HCT116 (cell line): Measurements from ENCODE around the gene CD248. TPM values are rescaled to one million over a fixed set of nuclear protein-coding genes. Genes with fewer than 3 reads are reported as not detected.

Experiments
- ATAC-seq: fragments of 200-7000 bp; cut with Tn5 transposase; 2 replicates; pipeline ENCODE4 v1.9.1; 2020; ENCODE audit warnings: mild to moderate bottlenecking, moderate library complexity
- BruUV-seq: library from RNA; stranded (reverse); fragments of 400-500 nt; replicated peaks from 2 replicates; lab custom pipeline; 2021; lab: Mats Ljungman, UMichigan
- CTCF ChIA-PET: fragments of 300-600 bp; sonication (Branson Sonifier 250); formaldehyde crosslinking; loops from one replicate; lab custom pipeline; 2021; ENCODE audit warnings: antibody characterized with exemption; lab: Charles Lee
- POLR2A ChIA-PET: fragments of 300-600, 350-600 bp; sonication (Branson Sonifier 250); formaldehyde crosslinking; loops from one replicate; lab custom pipeline; 2021; ENCODE audit warnings: antibody characterized with exemption; lab: Charles Lee
- RAD21 ChIA-PET, 2 experiments: fragments of 300-600 bp; sonication (Branson Sonifier 250); formaldehyde crosslinking; loops; one replicate each; lab custom pipeline; 2023; ENCODE audit warnings: low total read pairs in 2 of 2; ENCODE audit not compliant: uncharacterized antibody in 2 of 2, unreplicated experiment in 2 of 2, low non-redundant PET in 1 of 2; lab: Charles Lee
- DNase-seq: peaks from one replicate; pipeline ENCODE4 v3.0.0-alpha.2; 2010; ENCODE audit warnings: low read depth, low spot score
- H2AFZ ChIP-seq: fragments of 200-600 bp; shearing (Covaris generic), sonication (generic); 2 replicates; pipeline ENCODE4 v1.6.1; 2017; ENCODE audit warnings: low read depth, mixed run types, mixed read lengths, antibody characterized with exemption, low read length; ENCODE audit not compliant: poor library complexity, severe bottlenecking
- H3K27ac ChIP-seq: 2 replicates; pipeline ENCODE4 v1.5.1; 2012; ENCODE audit warnings: low read depth, low read length
- H3K27me3 ChIP-seq: fragments of 200-600 bp; sonication (generic); 2 replicates; pipeline ENCODE4 v1.6.1; 2016; ENCODE audit warnings: mixed run types, low read length, mixed read lengths; ENCODE audit not compliant: insufficient read depth
- H3K36me3 ChIP-seq, 2 experiments: fragments of 200-500 bp in 1 of 2; fragments of 200-600 bp in 1 of 2; sonication (Bioruptor generic) in 1 of 2; sonication (generic) in 1 of 2; 2 replicates each; pipeline versions ENCODE4 v1.5.1 to v1.6.1; 2014 to 2016; ENCODE audit warnings: low read length in 2 of 2, inconsistent platforms in 1 of 2, mixed read lengths in 1 of 2, mixed run types in 1 of 2; ENCODE audit not compliant: insufficient read depth in 2 of 2, control insufficient read depth in 1 of 2
- H3K4me1 ChIP-seq, 2 experiments: fragments of 200-600 bp in 1 of 2; sonication (generic) in 1 of 2; 2 replicates each; pipeline versions ENCODE4 v1.5.1 to v1.6.1; 2012 to 2017; ENCODE audit warnings: low read length in 2 of 2, inconsistent platforms in 1 of 2, mild to moderate bottlenecking in 1 of 2, mixed read lengths in 1 of 2, mixed run types in 1 of 2, moderate library complexity in 1 of 2; ENCODE audit not compliant: insufficient read depth in 2 of 2, control insufficient read depth in 1 of 2
- H3K4me2 ChIP-seq: fragments of 200-600 bp; sonication (generic); 2 replicates; pipeline ENCODE4 v1.6.1; 2017; ENCODE audit warnings: mixed run types, low read length, mixed read lengths
- H3K4me3 ChIP-seq, 2 experiments: fragments of 200-600 bp in 1 of 2; sonication (generic) in 1 of 2; replicated peaks in 1 of 2; 2 replicates each; pipeline ENCODE4 v1.5.1; 2011 to 2016; ENCODE audit warnings: low read length in 2 of 2, control low read depth in 1 of 2, low read depth in 1 of 2, mild to moderate bottlenecking in 1 of 2, mixed read lengths in 1 of 2, mixed run types in 1 of 2
- H3K79me2 ChIP-seq: fragments of 200-600 bp; sonication (generic); 2 replicates; pipeline ENCODE4 v1.6.1; 2017; ENCODE audit warnings: mild to moderate bottlenecking, mixed run types, low read length, moderate library complexity, mixed read lengths; ENCODE audit not compliant: insufficient read depth
- H3K9ac ChIP-seq: fragments of 200-600 bp; sonication (generic); 2 replicates; pipeline ENCODE4 v1.6.1; 2016; ENCODE audit warnings: low read length, mixed read lengths
- H3K9me2 ChIP-seq: fragments of 200-600 bp; sonication (generic), shearing (Covaris generic); 2 replicates; pipeline ENCODE4 v1.6.1; 2017; ENCODE audit warnings: mixed run types, mild to moderate bottlenecking, moderate library complexity; ENCODE audit not compliant: insufficient read depth
- H3K9me3 ChIP-seq, 2 experiments: fragments of 200-500 bp in 1 of 2; fragments of 200-600 bp in 1 of 2; sonication (Bioruptor generic) in 1 of 2; sonication (generic) in 1 of 2; 2 replicates each; pipeline ENCODE4 v1.6.1; 2014 to 2017; ENCODE audit warnings: low read length in 2 of 2, mixed read lengths in 2 of 2, inconsistent platforms in 1 of 2, low read depth in 1 of 2, mild to moderate bottlenecking in 1 of 2, mixed run types in 1 of 2, moderate library complexity in 1 of 2; ENCODE audit not compliant: control insufficient read depth in 1 of 2, insufficient read depth in 1 of 2
- H4K20me1 ChIP-seq: fragments of 200-600 bp; sonication (generic), shearing (Covaris generic); 2 replicates; pipeline ENCODE4 v1.6.1; 2017; ENCODE audit warnings: mixed run types, mild to moderate bottlenecking, moderate library complexity; ENCODE audit not compliant: insufficient read depth
- ATF3 ChIP-seq: IDR thresholded peaks from 2 replicates; pipeline ENCODE4 v1.6.1; 2012
- CBX3 ChIP-seq: IDR thresholded peaks from 2 replicates; pipeline ENCODE4 v1.6.1; 2012; ENCODE audit warnings: low read depth
- CEBPB ChIP-seq: IDR thresholded peaks from 2 replicates; pipeline ENCODE4 v1.6.1; 2012; ENCODE audit warnings: low read depth
- EGR1 ChIP-seq: IDR thresholded peaks from 2 replicates; pipeline ENCODE4 v1.6.1; 2012; ENCODE audit warnings: low read depth
- ELF1 ChIP-seq: IDR thresholded peaks from 2 replicates; pipeline ENCODE4 v1.6.1; 2012; ENCODE audit warnings: low read depth, borderline replicate concordance
- EZH2 ChIP-seq: fragments of 200-600 bp; sonication (generic); IDR thresholded peaks from 2 replicates; pipeline ENCODE4 v1.6.1; 2017; ENCODE audit warnings: antibody characterized with exemption, mixed run types
- EZH2phosphoT487 ChIP-seq: fragments of 200-600 bp; IDR thresholded peaks from 2 replicates; pipeline ENCODE4 v1.6.1; 2018; ENCODE audit warnings: antibody characterized with exemption, borderline replicate concordance
- JUND ChIP-seq: IDR thresholded peaks from 2 replicates; pipeline ENCODE4 v1.6.1; 2012
- MAX ChIP-seq: IDR thresholded peaks from 2 replicates; pipeline ENCODE4 v1.6.1; 2012
- POLR2A ChIP-seq: IDR thresholded peaks from 2 replicates; pipeline ENCODE4 v1.7.0; 2011; ENCODE audit warnings: borderline replicate concordance; ENCODE audit not compliant: insufficient read depth, insufficient read length; ENCODE audit errors: extremely low read depth
- POLR2AphosphoS5 ChIP-seq: IDR thresholded peaks from 2 replicates; pipeline ENCODE4 v1.6.1; 2011; ENCODE audit warnings: mild to moderate bottlenecking, low read depth, low read length, moderate library complexity
- RAD21 ChIP-seq: IDR thresholded peaks from 2 replicates; pipeline ENCODE4 v1.6.1; 2012; ENCODE audit warnings: low read depth, mild to moderate bottlenecking
- REST ChIP-seq: IDR thresholded peaks from 2 replicates; pipeline ENCODE4 v1.6.1; 2012; ENCODE audit warnings: low read depth
- SP1 ChIP-seq: IDR thresholded peaks from 2 replicates; pipeline ENCODE4 v1.6.1; 2012; ENCODE audit warnings: low read depth
- SRF ChIP-seq: IDR thresholded peaks from 2 replicates; pipeline ENCODE4 v1.6.1; 2012; ENCODE audit warnings: low read depth
- YY1 ChIP-seq: IDR thresholded peaks from 2 replicates; pipeline ENCODE4 v1.6.1; 2011; ENCODE audit warnings: low read length, low read depth, moderate library complexity, mild to moderate bottlenecking; ENCODE audit not compliant: insufficient replicate concordance; ENCODE audit errors: extremely low read depth
- ZFX ChIP-seq: fragments of 450-650 bp; IDR thresholded peaks from 2 replicates; pipeline ENCODE4 v1.6.1; 2017
- ZNF274 ChIP-seq: fragments of 200-500 bp; sonication (Bioruptor generic); IDR thresholded peaks from 2 replicates; pipeline ENCODE4 v1.6.1; 2014; ENCODE audit warnings: mild to moderate bottlenecking, low read depth, low read length, inconsistent platforms
- intact Hi-C: fragments of 100-400 bp; cut with micrococcal nuclease; formaldehyde crosslinking; loops from 2 replicates; pipeline ENCODE4 v1.10.0; 2022
- total RNA-seq: library from RNA; stranded (reverse); gene quantifications from one replicate; pipeline ENCODE4 v1.2.1, GENCODE V29; 2021; ENCODE audit not compliant: unreplicated experiment

CD248 gene
- total RNA-seq, 1 experiment from 2014 or later = 0.32 TPM

- RAD21 ChIA-PET = interaction anchor here in 1 of 2 experiments (0.8 kb wide), 1 partner anchor 15 kb away, joined by 5 read pairs; no protein-coding TSS in a partner anchor
- POLR2A ChIA-PET = interaction anchor here (1.4 kb wide), 1 partner anchor 15 kb away, joined by 4 read pairs; no protein-coding TSS in a partner anchor
- Histone ChIP-seq H3K4me3 (no peak overlapping the region; a peak in 1 of 4 replicates), H3K79me2 (no peaks in the 10 kb centered on the region), H3K27me3 (no peaks in the 10 kb centered on the region), H2AFZ (no peak overlapping the region), H4K20me1 (no peaks in the 10 kb centered on the region), H3K9me2 (no peaks in the 10 kb centered on the region), H3K4me1 (peaks cover 17 to 57% of the 10 kb centered on the region in 2 experiments), H3K9me3 (no peaks in the 10 kb centered on the region), H3K27ac (peak overlapping the region; percentile 41; the same call in 1 of the 2 replicates), H3K36me3 (peaks cover 0 to 5% of the 10 kb centered on the region in 2 experiments; a peak in 1 of 4 replicates), H3K4me2 (peak overlapping the region; percentile 73), H3K9ac (peak overlapping the region; percentile 56)
- peak; percentile 10 for ATAC-seq
- DNase-seq = no peak
- CTCF ChIA-PET = interaction anchor here (1.0 kb wide), 1 partner anchor 15 kb away, joined by 18 read pairs; no protein-coding TSS in a partner anchor
- intact Hi-C loops = loop anchor here (1.0 kb wide), 1 partner anchor 15 kb away; no protein-coding TSS in a partner anchor
- no peak for TF ChIP-seq RAD21
- TF ChIP-seq CBX3 = no peak
- TF ChIP-seq ZNF274 = no peak
- TF ChIP-seq POLR2AphosphoS5 = no peak
- TF ChIP-seq JUND = no peak
- TF ChIP-seq EZH2 = no peak
- TF ChIP-seq CEBPB = no peak
- TF ChIP-seq ELF1 = no peak
- TF ChIP-seq SP1 = no peak
- TF ChIP-seq POLR2A = no peak
- TF ChIP-seq EGR1 = no peak
- no peak for TF ChIP-seq ATF3
- no peak for TF ChIP-seq SRF
- TF ChIP-seq ZFX = no peak
- no peak for TF ChIP-seq EZH2phosphoT487
- TF ChIP-seq MAX = no peak
- TF ChIP-seq YY1 = no peak
- no peak for TF ChIP-seq REST
- no TSS peak for BruUV-seq
These were observed 10.6 kb upstream of the CD248 start for GRCh38 chr11:66327171-66328030.
